GM12872 (cell line): Measurements from ENCODE around the gene RAB8A.

ENCODE experiments used
- TF ChIP-seq, protein P1 (sequence below): IDR thresholded peaks from 3 replicates; pipeline ENCODE4 v1.5.1; 2011; ENCODE audit warnings: low read depth, mild to moderate bottlenecking, low read length, moderate library complexity; ENCODE audit not compliant: insufficient read depth

RAB8A gene

DNA sequence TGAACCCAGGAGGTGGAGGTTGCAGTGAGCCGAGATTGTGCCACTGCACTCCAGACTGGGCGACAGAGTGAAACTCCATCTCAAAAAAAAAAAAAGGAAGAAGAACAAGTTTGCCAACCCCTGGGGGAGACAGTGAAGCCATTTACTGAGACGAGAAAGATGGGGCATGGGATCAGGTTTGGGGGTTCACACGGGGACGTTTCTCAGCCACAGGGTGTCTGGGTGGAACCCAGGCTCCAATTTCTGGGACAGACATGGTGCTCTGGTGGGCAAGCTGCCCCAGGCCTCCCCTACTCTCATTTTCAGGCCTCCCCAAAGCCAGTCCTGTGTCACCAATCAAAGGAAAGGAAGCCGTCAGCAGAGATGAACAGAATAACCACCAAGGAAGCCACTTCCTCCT, 45.2 kb downstream of the RAB8A start:
- TF ChIP-seq, protein P1, sequence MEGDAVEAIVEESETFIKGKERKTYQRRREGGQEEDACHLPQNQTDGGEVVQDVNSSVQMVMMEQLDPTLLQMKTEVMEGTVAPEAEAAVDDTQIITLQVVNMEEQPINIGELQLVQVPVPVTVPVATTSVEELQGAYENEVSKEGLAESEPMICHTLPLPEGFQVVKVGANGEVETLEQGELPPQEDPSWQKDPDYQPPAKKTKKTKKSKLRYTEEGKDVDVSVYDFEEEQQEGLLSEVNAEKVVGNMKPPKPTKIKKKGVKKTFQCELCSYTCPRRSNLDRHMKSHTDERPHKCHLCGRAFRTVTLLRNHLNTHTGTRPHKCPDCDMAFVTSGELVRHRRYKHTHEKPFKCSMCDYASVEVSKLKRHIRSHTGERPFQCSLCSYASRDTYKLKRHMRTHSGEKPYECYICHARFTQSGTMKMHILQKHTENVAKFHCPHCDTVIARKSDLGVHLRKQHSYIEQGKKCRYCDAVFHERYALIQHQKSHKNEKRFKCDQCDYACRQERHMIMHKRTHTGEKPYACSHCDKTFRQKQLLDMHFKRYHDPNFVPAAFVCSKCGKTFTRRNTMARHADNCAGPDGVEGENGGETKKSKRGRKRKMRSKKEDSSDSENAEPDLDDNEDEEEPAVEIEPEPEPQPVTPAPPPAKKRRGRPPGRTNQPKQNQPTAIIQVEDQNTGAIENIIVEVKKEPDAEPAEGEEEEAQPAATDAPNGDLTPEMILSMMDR = no peak

DNA sequence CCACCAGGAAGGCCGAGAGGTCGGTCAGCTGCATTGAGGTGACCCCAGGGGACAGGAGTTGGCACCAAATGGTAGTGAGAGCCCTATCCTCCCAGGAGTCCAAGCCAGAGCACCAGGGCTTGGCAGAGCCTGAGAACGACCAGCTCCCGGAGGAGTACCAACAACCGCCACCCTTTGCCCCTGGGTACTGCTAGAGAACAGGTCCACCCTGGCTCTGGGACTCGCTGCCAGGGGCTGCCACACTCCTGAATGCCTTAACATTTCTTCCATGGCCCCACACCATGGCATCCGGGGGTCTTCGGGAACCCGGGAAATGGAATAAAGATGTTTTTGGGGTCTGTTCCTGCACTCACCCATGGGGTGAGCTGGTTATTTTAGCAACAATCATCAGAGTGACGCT, 45.9 kb downstream of the RAB8A start:
- TF ChIP-seq, protein P1 = no peak

DNA sequence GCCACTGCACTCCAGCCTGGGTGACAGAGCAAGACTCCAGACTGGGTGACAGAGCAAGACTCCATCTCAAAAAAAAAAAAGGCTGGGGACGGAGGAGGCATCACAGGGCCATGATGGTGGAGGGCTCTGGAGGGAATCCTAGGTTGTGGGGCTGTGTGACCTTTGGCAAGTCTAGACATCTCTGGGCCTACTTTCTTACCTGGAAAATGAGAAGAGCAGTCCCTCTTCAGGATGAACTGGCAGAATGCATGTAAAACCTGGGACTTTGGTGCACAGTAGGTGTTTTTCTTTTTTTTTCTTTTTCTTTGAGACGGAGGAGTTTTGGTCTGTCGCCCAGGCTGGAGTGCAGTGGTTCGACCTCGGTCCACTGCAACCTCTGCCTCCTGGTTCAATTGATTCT, 48.0 kb downstream of the RAB8A start:
- TF ChIP-seq, protein P1 = no peak

DNA sequence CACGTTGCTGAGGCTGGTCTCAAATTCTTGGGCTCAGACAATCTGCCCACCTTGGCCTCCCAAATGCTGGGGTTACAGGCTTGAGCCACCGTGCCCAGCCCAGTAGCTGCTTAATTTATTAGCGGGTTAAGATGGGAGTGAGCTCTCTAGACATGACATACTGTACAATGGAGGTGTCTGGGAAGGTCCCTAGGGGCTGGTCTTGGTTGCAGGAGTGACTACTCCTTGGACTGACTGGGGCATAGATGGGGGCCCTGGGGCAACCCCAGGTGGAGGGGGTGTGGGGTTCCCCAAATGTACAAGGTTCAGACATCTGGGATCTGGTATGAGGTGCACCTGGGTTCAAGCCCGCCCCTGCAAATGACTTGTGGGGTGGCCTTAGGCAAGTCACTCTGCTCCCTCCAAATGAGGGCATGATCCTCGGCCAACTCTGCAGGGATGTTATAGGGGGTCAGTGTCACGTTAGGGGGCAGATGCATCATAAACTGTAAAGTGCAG, 48.8 kb downstream of the RAB8A start:
- TF ChIP-seq, protein P1 = no peak

DNA sequence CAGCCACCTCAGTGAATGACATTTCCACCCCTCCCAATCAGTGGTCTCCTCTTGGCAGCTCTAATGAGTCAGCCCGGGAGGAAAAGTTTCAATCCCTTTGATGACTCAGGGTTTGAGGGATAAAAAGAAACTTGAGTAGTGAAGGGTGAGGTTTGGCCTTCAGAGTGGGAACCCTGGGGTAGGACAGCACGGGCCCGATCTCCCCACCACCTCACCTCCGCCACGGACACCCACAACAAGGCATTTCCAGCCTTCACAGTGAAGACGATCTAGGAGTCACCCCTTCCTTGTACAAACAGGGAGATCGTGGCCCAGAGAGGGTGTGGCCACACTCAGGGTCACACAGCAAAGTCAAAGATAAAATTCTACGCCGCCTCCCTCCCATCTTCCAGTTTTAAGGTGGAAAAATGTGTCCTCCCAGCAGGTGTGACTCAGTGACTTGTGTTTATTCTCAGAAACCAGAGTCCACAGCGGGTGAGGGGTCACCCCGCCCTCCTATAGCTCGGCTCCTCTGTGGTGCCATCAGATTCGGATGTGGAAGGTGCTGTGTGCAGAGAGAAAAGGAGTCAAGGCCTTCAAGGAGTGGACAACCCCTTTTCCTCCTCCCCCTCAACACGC, 49.4 kb downstream of the RAB8A start:
- TF ChIP-seq, protein P1 = no peak

DNA sequence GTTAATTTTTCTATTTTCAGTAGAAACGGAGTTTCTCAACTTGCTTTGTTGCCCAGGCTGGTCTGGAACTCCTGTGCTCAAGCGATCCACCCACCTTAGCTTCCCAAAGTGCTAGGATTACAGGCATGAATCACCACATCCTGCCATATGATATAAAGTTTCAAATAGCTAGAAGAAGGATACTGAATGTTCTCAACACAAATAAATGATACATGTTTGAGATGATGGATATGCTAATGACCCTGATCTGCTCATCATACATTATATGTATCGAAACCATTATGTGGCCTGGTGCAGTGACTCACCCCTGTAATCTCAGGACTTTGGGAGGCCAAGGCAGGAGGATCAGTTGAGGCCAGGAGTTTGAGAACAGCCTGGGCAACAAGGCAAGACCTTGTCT, 50.2 kb downstream of the RAB8A start:
- TF ChIP-seq, protein P1 = no peak

DNA sequence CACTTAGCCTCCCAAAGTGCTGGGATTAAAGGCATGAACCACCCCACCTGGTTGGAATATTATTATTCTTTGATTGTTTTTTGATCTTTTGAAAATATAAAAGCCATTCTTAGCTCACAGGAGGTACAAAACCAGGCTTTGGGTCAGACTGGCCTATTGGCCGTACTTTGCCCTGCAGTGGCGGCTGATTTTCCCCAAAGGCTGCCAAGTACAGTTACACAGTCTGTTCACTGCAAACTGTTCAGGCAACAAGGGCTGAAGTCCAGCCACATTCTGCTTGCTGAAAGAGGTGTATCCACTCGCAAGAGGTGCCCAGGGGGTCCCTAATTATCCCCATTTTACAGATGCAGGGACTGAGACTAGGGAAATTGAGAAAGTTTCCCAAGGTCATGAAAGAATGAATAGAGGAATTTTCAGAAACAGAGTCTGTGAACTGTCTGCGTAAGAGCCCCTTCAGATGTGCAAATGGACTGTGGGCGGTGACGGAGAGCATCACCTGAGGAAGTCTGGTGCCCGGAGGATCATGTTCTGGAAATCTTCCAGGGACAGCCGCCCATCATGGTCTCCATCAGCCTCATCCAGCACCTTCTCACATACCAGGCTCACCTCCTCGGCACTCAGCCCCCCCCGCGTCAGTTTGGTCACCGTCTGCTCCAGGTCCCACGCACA, 52.7 kb downstream of the RAB8A start:
- TF ChIP-seq, protein P1 = no peak
